GM12864 (cell line): Measurements from ENCODE around the gene AIFM2.

Experiments
- DNase-seq: peaks from one replicate; pipeline ENCODE4 v3.0.0-alpha.2; 2011; ENCODE audit warnings: low read depth
- H3K4me3 ChIP-seq: 2 replicates; pipeline ENCODE4 v1.5.1; 2011; ENCODE audit warnings: mild to moderate bottlenecking, low read depth, low read length, control low read depth
- TF ChIP-seq, protein P1 (sequence below): IDR thresholded peaks from 2 replicates; pipeline ENCODE4 v1.5.1; 2011; ENCODE audit warnings: low read depth, mild to moderate bottlenecking, moderate library complexity, low read length, control low read depth, inconsistent platforms; ENCODE audit errors: missing control alignments

The AIFM2 gene

DNA sequence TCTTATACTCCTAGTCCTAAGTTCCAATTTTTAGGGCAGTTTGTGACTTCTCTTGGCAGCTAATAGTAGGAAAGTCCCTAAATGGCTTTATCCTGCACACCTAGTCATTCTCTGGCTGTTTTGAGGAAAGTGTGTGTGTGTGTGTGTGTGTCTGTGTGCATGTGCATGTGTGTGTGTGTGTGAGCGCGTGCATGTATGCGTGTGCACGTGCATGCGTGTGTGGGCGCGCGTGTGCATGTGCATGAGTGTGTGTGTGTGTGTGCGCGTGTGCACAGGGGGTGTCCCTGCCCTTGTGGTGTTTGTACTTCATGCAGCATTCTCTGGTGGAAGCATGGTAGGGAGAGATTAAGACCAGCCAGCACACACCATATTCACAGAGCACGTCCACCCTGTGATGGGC, 61.8 kb downstream of the AIFM2 start:
- DNase-seq, result no peak
- H3K4me3 ChIP-seq, result no peak overlapping the region
- TF ChIP-seq, protein P1, sequence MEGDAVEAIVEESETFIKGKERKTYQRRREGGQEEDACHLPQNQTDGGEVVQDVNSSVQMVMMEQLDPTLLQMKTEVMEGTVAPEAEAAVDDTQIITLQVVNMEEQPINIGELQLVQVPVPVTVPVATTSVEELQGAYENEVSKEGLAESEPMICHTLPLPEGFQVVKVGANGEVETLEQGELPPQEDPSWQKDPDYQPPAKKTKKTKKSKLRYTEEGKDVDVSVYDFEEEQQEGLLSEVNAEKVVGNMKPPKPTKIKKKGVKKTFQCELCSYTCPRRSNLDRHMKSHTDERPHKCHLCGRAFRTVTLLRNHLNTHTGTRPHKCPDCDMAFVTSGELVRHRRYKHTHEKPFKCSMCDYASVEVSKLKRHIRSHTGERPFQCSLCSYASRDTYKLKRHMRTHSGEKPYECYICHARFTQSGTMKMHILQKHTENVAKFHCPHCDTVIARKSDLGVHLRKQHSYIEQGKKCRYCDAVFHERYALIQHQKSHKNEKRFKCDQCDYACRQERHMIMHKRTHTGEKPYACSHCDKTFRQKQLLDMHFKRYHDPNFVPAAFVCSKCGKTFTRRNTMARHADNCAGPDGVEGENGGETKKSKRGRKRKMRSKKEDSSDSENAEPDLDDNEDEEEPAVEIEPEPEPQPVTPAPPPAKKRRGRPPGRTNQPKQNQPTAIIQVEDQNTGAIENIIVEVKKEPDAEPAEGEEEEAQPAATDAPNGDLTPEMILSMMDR, result no peak

- H3K4me3 ChIP-seq, result no peak overlapping the region
- TF ChIP-seq, protein P1, result no peak
- no peak for DNase-seq
These were observed 63.3 kb downstream of the AIFM2 start for GRCh38 chr10:70069346-70069745.

DNA sequence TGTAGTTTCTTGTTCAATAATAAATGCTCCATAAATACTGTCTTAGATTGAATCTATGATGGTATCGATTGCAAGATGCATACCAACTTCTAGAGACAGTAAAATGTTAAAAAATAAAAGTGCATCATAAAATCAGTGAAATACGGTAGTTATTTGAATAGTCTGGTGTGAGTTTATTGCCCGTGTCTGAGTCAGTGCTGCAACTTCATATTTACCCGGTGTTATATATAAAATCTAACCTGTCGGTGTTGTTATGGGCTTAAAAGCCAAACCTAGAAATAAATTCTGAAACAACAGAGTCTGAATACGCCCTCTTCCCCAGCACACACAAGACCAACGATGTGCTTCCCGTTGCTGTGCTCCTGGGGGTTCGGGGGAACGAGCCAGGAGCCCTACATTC, 63.7 kb downstream of the AIFM2 start:
- TF ChIP-seq, protein P1, result no peak
- H3K4me3 ChIP-seq, result no peak overlapping the region
- DNase-seq, result no peak

DNA sequence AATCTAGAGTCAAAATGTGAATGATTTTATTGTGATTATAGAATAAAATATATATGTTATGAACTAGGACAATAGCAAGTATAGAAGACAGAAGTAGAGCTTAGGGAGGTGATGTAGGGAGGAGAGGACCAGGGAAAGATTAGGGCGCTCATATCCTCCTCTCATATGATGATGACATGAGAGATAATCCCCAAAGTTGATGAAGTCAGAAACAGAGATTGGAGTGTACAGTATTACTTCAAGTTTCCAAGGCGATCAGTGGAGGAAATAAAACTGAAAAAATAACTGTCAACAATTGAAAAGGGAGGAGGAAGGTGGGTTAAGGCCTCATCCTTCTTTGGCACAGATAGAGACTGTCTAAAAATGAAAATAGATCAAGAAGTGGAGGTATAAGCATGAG, 65.0 kb downstream of the AIFM2 start:
- DNase-seq, result no peak
- no peak overlapping the region for H3K4me3 ChIP-seq
- TF ChIP-seq, protein P1, result no peak

- DNase-seq, result no peak
- H3K4me3 ChIP-seq, result no peak overlapping the region
These were observed 66.4 kb downstream of the AIFM2 start for GRCh38 chr10:70066190-70066589.

GRCh38 chr10:70064486-70064885, 68.1 kb downstream of the AIFM2 start:
- DNase-seq, result no peak
- TF ChIP-seq, protein P1, result no peak
- H3K4me3 ChIP-seq, result no peak overlapping the region

More at GRCh38 chr10:70066190-70066589, 66.4 kb downstream of the AIFM2 start:
- TF ChIP-seq, protein P1, result no peak

DNA sequence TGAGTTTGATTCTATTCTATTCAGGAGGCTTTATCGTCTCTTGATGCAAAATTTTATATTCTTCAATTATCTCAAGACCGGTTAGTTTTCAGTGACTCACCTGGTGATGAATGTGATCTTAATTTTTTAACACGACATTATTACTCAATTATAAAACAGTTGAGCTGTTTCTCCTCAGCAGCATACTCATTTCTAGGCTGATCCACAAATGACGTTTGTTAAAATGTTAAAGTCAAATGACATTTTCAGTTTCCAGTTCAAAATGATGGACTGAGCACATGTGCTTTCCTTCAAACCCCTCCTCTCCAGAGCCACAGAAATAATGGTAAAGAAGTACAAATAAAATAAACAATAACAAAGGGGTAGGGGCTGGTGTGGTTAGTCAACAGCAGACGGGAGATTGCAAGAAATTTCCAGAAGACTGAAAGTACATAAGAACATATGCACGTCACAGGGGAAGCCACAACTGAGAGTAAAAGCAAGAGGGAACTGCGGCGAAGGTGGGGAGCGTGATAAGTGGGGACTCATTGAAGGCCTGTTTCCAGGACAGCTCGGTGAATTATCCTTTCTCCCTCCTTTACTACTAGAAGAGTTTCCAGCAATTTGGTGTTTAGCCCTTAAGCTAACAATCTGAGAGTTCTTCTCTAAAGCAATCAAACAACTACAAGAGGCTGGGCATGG, 69.1 kb downstream of the AIFM2 start:
- H3K4me3 ChIP-seq, result no peak overlapping the region
- TF ChIP-seq, protein P1, result no peak
- no peak for DNase-seq
